CD1c-positive myeloid dendritic cell (primary cell): ENCODE results near the gene OCIAD1.
"Not testable (repeated sequence)": the region's sequence is repeated elsewhere in the genome, so short reads cannot be mapped to it uniquely, and the experiment has no call there.

Source experiments
- DNase-seq: peaks from one replicate; pipeline ENCODE4 v3.0.0-alpha.2; 2016; ENCODE audit errors: extremely low spot score

Gene OCIAD1

GRCh38 chr4:48816971-48817370, 13.9 kb upstream of the OCIAD1 start:
- DNase-seq, result no peak

GRCh38 chr4:48821431-48821830, 9.5 kb upstream of the OCIAD1 start:
- not testable (repeated sequence) for DNase-seq

- no peak for DNase-seq
These were observed 3.3 kb upstream of the OCIAD1 start for GRCh38 chr4:48827622-48828021.

DNA sequence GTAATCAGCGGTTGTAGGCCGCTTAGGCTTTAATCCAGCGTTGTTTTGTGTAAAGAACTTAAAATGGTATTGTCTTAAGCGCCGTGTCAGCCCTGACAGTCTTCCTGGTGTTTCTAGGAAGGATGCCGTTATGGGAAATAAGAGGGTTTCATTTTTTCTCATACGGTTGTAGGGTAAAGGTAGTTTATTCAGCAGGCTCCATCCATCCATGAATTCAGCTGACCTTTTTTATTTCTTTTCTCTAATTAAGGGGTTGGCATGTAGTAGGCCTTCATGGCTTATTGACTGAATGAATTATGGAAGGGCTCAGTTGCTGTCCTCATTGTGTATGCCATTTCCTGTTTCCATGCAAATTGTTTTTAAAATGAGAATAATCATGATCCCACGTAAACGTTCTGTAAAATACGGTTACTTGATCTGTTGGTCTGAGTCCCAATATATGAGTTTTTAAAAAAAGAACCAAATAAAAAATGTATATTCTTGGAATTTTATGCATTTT, 693 bp downstream of the OCIAD1 start:
- DNase-seq, result peak; percentile 38

DNA sequence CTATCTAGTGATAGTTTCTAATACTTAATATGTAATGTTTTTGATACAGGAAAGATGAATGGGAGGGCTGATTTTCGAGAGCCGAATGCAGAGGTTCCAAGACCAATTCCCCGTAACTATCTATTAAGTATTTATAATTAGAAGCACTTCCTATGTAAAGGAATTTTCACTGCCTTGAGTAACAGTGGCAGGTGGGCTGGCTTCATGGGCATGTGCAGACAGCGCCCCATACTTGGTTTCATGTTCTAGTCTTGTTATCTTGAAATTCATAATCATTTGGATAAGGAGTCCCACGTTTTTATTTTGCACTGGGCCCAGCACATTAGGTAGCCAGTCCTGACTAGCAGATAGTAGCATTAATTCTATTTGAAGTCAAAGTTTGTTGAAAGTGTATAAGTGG, 1.7 kb downstream of the OCIAD1 start:
- no peak for DNase-seq

DNA sequence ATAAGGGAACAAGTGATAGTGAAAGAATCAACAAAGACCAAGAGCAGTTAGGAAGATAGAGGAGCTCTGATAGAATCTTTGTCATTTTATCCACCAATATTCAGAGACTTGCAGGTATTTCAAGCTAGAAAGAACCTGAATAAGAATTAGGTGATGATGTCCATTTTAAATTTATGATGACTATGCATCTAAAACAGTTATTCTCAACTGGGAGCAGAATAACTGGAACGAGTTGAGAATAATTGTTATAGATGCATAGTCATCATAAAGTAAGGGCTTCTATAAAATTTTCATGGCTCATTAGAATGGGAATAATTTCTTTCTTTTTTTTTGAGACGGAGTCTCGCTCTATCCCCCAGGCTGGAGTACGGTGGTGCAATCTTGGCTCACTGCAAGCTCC, 5.8 kb downstream of the OCIAD1 start:
- DNase-seq, result no peak

- no peak for DNase-seq
These were observed 10.3 kb downstream of the OCIAD1 start for GRCh38 chr4:48841045-48841827.

- no peak for DNase-seq
These were observed 14.0 kb downstream of the OCIAD1 start for GRCh38 chr4:48844843-48845242.

DNA sequence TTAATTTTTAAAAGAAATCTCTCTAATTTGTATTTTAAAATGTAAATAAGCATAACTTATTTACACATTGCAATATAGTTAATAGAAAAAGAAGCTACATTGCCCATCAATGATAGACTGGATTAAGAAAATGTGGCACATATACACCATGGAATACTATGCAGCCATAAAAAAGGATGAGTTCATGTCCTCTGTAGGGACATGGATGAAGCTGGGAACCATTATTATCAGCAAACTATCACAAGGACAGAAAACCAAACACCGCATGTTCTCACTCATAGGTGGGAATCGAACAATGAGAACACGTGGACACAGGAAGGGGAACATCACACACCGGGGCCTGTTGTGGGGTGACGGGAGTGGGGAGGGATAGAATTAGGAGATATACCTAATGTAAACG, 17.9 kb downstream of the OCIAD1 start:
- not testable (repeated sequence) for DNase-seq

DNA sequence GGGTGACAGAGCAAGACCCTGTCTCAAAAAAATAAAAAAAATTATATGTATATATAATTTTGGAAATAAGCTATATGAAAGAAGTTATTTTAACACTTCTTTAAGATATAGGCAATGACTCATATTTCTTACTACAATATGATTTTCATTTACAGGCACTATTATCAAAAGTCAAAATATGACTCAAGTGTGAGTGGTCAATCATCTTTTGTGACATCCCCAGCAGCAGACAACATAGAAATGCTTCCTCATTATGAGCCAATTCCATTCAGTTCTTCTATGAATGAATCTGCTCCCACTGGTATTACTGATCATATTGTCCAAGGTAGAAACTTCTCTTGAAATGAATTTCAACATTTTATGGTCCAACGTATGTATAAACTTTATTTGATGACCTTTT, 20.8 kb downstream of the OCIAD1 start:
- DNase-seq, result no peak

GRCh38 chr4:48853604-48854394, 22.9 kb downstream of the OCIAD1 start:
- no peak for DNase-seq

GRCh38 chr4:48854395-48854683, 23.5 kb downstream of the OCIAD1 start:
- no peak for DNase-seq

DNA sequence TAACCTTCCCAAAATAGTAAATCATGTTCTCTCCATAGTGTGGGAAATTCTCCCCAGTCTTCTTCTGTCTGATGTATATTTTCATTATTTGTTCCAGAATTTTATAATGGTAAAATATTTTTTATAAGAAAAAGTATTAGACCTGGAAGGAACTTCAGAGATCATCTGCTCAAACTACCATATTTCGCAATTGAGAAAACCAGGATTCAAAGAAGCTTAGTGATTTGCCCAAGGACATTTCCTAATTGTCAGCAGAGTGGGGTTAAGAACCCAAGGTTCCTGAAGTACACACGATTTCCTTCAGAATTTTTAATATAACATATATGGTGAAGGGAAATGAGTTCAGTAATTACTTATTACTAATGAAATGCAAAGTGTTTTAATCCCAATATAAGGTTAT, 24.1 kb downstream of the OCIAD1 start:
- DNase-seq, result no peak

- no peak for DNase-seq
These were observed 27.2 kb downstream of the OCIAD1 start for GRCh38 chr4:48858130-48858529.

- no peak for DNase-seq
These were observed 31.1 kb downstream of the OCIAD1 start for GRCh38 chr4:48862038-48862437.

DNA sequence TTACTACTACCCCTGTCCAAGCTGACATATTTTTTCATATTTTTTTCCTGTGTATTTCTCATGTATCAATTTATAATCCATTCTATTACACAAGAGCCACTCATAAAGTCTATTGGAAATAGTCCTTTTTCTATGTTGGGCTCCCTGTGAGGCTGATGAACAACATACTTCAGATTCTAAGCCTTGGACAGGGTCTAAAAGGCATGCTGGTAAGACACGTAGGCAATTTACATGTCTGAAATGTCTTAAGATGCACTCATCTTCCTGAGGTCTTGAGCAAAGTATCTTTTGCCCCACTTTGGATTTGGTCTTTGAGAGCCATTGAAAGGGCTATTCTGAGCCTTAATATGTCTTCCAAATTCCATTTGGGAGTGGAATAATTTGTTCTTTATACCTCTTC, 31.8 kb downstream of the OCIAD1 start:
- no peak for DNase-seq

GRCh38 chr4:48863728-48864127, 32.8 kb downstream of the OCIAD1 start:
- DNase-seq, result no peak

- DNase-seq, result not testable (repeated sequence)
These were observed 33.8 kb downstream of the OCIAD1 start for GRCh38 chr4:48864696-48865095.

GRCh38 chr4:48877827-48878535, 47.1 kb downstream of the OCIAD1 start:
- DNase-seq, result no peak

GRCh38 chr4:48879561-48880442, 48.9 kb downstream of the OCIAD1 start:
- DNase-seq, result no peak

DNA sequence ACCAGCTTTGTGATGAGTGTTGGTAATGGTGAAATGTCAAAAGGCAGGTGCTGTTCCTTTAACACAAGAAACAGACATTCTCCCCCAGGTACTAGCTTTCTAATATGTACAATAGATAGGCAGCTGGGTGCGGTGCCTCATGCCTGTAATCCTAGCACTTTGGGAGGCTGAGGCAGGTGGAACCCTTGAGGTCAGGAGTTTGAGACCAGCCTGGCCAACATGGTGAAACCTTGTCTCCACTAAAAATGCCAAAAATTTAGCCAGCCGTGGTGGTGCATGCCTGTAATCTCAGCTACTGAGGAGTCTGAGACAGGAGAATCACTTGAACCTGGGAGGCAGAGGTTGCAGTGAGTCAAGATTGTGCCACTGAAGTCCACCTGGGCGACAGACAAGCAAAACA, 50.8 kb downstream of the OCIAD1 start:
- not testable (repeated sequence) for DNase-seq

- not testable (repeated sequence) for DNase-seq
These were observed 58.9 kb downstream of the OCIAD1 start for GRCh38 chr4:48889750-48890149.
